ENCODE data around the gene RET. TPM values are rescaled to one million over a fixed set of nuclear protein-coding genes. Genes with fewer than 3 reads are reported as not detected.

Gene RET
- total RNA-seq, 2 donors from 2014 or later, result 1.9 to 3.3 TPM

DNA sequence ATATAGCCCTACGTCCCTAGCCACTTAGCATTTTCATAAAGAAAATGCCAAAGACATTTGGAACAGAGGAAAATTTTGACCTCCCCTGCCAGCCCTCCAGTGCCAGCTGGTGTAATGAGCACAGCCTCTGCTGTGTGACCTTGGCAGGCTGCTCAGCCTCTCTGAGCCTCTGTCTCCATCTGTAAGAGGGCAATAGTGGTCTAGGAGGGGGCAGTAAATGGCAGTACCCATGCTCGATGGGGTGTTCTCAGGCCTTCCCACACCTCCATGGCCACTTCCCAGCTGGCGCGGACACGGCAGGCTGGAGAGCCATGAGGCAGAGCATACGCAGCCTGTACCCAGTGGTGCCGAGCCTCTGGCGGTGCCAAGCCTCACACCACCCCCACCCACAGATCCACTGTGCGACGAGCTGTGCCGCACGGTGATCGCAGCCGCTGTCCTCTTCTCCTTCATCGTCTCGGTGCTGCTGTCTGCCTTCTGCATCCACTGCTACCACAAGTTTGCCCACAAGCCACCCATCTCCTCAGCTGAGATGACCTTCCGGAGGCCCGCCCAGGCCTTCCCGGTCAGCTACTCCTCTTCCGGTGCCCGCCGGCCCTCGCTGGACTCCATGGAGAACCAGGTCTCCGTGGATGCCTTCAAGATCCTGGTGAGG is 37.3 kb downstream of the RET start:
- Histone ChIP-seq H3K36me3 (no peaks in the 10 kb centered on the region), H3K27ac (no peak overlapping the region), H3K4me3 (no peak overlapping the region), H3K27me3 (no peaks in the 10 kb centered on the region), H3K9me3 (no peaks in the 10 kb centered on the region), H3K9ac (ENCODE audit: low read depth in 2 of 2, low read length in 2 of 2) (no peak overlapping the region), H3K4me1 (no peaks in the 10 kb centered on the region)
- intact Hi-C loops (cut with DNase I), result no loop called here
- TF ChIP-seq, protein P1, sequence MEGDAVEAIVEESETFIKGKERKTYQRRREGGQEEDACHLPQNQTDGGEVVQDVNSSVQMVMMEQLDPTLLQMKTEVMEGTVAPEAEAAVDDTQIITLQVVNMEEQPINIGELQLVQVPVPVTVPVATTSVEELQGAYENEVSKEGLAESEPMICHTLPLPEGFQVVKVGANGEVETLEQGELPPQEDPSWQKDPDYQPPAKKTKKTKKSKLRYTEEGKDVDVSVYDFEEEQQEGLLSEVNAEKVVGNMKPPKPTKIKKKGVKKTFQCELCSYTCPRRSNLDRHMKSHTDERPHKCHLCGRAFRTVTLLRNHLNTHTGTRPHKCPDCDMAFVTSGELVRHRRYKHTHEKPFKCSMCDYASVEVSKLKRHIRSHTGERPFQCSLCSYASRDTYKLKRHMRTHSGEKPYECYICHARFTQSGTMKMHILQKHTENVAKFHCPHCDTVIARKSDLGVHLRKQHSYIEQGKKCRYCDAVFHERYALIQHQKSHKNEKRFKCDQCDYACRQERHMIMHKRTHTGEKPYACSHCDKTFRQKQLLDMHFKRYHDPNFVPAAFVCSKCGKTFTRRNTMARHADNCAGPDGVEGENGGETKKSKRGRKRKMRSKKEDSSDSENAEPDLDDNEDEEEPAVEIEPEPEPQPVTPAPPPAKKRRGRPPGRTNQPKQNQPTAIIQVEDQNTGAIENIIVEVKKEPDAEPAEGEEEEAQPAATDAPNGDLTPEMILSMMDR (IDR thresholded peaks at IDR 0.05), result no peak
- no peak for DNase-seq

DNA sequence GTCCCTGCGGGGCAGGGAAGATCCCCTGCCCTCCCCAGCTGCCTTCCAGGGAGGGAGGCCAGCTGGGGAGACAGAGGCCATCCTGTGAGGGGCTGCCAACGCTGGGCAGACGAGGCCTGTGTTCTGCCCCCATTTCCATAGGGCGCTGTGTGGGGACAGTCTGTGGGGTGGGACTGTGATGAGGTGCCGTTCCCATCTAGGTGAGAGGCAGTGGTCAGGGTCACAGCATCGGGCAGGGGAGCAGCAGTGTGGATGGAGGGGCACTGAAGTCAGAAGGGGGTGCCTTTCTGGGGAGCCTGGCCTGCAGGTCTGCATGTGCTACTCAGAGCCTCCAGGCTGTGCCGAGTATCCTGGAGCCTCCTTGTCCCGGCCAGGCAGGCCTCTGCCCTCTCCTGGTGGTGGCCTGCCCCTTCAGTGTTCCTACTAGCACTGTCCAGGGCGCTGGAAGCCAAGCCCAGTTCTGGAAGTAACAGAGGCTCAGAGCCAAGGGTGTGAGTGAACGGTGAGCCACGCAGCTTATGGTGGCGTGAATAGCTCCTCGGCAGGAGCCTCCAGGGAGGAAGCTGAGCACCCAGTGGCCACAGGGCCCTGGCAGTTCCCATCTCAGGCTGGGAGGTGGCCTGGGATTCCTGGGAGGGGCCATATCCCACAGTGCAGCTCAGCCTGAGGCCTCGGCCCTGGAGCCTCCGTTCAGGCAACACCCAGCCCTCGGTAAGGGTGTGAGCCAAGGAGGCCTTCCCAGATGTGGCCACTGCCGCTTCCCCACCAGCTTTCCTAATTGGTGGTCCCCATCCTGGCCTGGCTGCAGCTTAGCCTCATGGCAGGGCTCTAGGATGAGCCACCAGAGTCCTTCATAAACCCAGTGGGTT is 38.1 kb downstream of the RET start:
- H3K27ac ChIP-seq, result no peak overlapping the region
- intact Hi-C loops (cut with DNase I), result no loop called here
- no peak overlapping the region for H3K9ac ChIP-seq (ENCODE audit: low read depth in 2 of 2, low read length in 2 of 2)
- H3K9me3 ChIP-seq, result no peaks in the 10 kb centered on the region
- H3K4me3 ChIP-seq, result no peak overlapping the region
- no peaks in the 10 kb centered on the region for H3K36me3 ChIP-seq
- H3K4me1 ChIP-seq, result no peaks in the 10 kb centered on the region
- TF ChIP-seq, protein P1 (IDR thresholded peaks at IDR 0.05), result no peak
- DNase-seq, result no peak
- no peaks in the 10 kb centered on the region for H3K27me3 ChIP-seq

DNA sequence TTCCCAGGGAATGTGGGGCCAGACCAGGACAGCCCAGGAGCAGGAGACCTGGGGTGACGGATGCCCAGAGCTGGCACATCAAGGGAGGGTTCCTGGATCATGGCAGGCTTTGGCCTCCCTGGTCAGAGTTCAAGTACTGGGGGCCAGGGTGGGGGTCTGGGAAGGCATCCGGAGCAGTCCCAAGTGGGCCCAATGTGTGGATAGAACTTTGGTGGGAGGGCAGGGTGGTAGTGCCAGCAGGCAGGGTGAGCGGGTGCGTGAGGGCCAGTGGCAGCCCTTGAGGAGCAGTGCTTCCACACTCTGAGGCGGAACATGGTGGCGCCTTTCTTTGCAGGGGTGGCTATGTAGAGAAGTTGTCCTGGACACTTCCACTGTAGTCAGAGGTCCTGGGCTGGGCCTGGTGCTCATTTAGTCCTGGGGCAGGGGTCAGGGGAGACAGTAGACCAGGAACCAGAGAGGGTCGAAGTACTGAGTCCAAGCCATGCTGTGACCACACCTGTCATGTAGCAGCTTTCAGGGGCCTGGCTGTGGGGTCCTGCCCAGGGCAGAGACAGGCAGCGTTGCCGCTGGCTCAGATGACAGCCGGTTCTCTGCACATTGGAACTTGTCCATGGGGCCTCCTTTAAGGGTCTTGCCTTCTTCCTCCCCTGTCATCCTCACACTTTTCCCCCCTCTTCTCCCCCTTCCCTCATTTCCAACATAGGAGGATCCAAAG is 39.2 kb downstream of the RET start:
- no peaks in the 10 kb centered on the region for H3K36me3 ChIP-seq
- TF ChIP-seq, protein P1 (IDR thresholded peaks at IDR 0.05), result no peak
- intact Hi-C loops (cut with DNase I), result no loop called here
- H3K27ac ChIP-seq, result no peak overlapping the region
- no peak for DNase-seq
- no peak overlapping the region for H3K4me3 ChIP-seq
- H3K4me1 ChIP-seq, result no peaks in the 10 kb centered on the region
- H3K9me3 ChIP-seq, result no peaks in the 10 kb centered on the region
- H3K9ac ChIP-seq (ENCODE audit: low read depth in 2 of 2, low read length in 2 of 2), result no peak overlapping the region
- no peaks in the 10 kb centered on the region for H3K27me3 ChIP-seq

DNA sequence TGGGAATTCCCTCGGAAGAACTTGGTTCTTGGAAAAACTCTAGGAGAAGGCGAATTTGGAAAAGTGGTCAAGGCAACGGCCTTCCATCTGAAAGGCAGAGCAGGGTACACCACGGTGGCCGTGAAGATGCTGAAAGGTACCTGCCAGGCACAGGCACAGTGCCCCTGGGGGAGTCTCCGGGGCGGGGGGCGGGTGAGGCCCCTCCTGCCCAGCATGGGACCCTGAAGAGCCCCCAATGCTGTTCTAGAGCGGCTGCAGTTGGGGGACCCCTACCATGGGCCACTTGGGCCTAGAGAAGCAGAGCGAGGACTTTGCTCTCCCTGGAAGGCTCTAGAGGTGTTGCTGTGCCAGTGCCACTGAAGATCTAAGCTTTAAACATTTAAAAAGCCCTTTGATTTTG is 39.7 kb downstream of the RET start:
- Histone ChIP-seq H3K36me3 (no peaks in the 10 kb centered on the region), H3K27ac (no peak overlapping the region), H3K4me3 (no peak overlapping the region), H3K4me1 (no peaks in the 10 kb centered on the region), H3K9ac (ENCODE audit: low read depth in 2 of 2, low read length in 2 of 2) (no peak overlapping the region), H3K27me3 (no peaks in the 10 kb centered on the region), H3K9me3 (no peaks in the 10 kb centered on the region)
- intact Hi-C loops (cut with DNase I), result no loop called here
- no peak for DNase-seq
- TF ChIP-seq, protein P1 (IDR thresholded peaks at IDR 0.05), result no peak

DNA sequence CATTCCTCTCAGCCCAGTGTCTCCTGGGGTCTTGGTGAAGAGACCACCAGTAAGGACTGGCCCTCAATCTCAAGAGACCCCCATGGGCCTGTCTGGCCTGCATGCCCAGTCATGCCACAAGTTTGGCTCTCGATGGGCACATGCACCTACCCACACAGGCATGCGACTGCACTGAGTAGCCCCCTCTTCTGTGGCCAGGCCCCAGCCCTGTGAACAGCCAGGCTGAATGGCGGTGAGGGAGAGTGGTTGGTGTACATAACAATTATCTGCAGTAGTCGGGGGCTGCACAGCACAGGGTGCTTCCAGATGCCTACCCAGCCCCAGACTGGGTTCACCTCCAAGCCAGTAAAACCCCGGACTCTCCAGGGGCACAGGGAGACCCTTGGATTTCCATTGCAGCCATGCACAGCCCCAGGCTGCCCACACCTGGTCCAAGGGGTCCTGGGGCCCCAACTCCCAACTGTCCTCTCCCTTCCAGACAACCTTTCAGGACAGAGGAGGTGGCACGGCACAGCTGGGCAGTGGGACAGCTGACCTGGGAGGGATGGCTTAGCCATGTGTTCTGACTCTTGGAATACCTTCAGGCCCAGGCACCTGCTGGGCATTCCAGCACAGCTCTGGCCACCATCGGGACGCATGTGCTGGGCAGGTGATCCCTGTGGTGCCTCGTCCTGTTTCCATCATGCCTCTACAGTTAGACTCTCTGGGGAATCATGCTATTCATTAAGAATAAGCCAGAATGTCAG is 40.3 kb downstream of the RET start:
- TF ChIP-seq, protein P1 (IDR thresholded peaks at IDR 0.05), result no peak
- H3K36me3 ChIP-seq, result no peaks in the 10 kb centered on the region
- H3K9me3 ChIP-seq, result no peaks in the 10 kb centered on the region
- no peak overlapping the region for H3K4me3 ChIP-seq
- no peaks in the 10 kb centered on the region for H3K4me1 ChIP-seq
- no peaks in the 10 kb centered on the region for H3K27me3 ChIP-seq
- H3K27ac ChIP-seq, result no peak overlapping the region
- intact Hi-C loops (cut with DNase I), result no loop called here
- H3K9ac ChIP-seq (ENCODE audit: low read depth in 2 of 2, low read length in 2 of 2), result no peak overlapping the region
- no peak for DNase-seq
